ENCODE results near the gene EFCAB8.
"Not testable (repeated sequence)": the region's sequence is repeated elsewhere in the genome, so short reads cannot be mapped to it uniquely, and the experiment has no call there.

The EFCAB8 gene

DNA sequence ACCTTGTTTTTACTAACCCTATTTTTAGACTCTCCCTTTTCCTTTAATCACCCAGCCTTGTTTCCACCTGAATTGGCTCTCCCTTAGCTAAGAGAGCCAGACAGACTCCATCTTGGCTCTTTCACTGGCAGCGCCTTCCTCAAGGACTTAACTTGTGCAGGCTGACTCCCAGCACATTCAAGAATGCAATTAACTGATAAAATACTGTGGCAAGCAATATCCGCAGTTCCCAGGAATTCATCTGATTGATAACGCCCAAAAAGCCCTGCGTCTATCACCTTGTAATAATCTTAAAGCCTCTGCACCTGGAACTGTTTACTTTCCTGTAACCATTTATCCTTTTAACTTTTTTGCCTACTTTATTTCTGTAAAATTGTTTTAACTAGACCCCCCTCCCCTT, 116.4 kb downstream of the EFCAB8 start:
- not testable (repeated sequence) for H3K27me3 ChIP-seq (ENCODE audit: control insufficient read depth, insufficient read depth, low read length); H3K27ac ChIP-seq (ENCODE audit: low read depth, low read length); H3K36me3 ChIP-seq (ENCODE audit: control insufficient read depth, insufficient read depth, low read length); H3K4me3 ChIP-seq (ENCODE audit: low read length); H3K9ac ChIP-seq (ENCODE audit: low read length); H3K4me1 ChIP-seq (ENCODE audit: control insufficient read depth, insufficient read depth, low read length)

DNA sequence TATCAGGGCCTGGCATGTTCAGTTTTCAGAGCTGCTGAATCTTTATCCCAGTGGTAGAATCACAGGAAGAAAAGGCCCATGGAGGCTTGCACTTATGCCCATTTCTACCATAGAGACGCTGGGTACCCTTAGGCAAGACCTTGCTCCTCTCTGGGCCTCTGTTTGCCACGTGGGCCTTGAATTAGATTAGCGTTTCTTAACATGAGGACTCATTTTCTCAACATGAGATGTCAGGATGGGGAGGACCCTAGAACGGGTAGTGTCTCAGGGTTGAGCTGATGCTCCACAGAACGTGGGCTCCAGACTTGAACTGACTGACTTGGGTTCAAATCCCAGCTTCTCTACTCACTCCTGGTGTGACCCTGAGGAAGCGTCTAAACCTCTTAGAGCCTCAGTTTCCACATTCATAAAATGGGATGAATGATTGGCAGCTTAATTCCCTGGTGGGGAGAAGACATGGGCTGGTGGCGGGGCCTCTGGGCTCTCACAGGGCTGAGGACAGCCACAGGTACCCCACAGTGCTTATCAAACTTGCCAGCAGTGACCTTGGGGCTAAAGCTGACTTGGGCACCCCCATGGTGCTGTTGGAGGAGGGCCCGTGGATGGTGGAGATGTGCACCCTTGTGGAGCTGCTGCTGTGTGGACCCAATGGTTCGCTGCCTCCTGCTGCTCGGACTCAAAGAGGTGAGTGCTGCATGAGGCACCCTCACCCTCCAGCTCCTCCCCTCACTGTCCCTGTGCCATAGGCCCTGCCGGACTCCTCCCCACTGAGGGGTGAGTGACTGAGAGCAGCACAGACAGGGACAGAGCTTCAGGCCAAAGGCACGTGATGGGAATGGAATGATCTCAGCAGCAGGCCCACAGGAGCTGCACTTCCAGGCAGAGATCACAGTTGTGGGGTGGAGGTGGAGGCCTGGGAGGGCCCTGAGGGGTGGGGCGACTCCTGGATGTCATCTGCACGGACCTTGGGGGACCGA, 117.3 kb downstream of the EFCAB8 start:
- Histone ChIP-seq H3K27ac (ENCODE audit: low read depth, low read length) (no peak overlapping the region), H3K4me1 (ENCODE audit: control insufficient read depth, insufficient read depth, low read length) (no peaks in the 10 kb centered on the region), H3K36me3 (ENCODE audit: control insufficient read depth, insufficient read depth, low read length) (no peaks in the 10 kb centered on the region), H3K9ac (ENCODE audit: low read length) (no peak overlapping the region), H3K4me3 (ENCODE audit: low read length) (no peak overlapping the region), H3K27me3 (ENCODE audit: control insufficient read depth, insufficient read depth, low read length) (no peaks in the 10 kb centered on the region)

DNA sequence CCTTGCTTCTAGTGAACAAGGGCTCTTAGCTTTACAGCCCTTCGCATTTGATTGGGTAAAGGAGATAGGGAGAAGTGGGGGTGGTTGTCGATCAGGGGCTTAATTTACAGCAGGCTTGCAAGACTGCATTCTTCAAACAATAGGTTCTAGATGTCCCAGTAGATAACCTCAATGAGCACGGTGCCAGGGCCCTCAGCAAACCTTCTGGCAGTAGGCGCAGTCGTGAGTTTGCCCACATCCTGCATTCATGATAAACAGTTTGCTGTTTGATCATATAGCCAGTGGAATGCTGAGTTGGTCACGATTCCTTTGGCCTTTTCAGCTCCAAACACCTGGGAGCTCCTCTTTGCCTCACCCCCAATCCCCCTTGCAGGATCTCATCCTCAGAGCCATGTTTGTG, 118.0 kb downstream of the EFCAB8 start:
- Histone ChIP-seq H3K4me3 (ENCODE audit: low read length) (no peak overlapping the region), H3K4me1 (ENCODE audit: control insufficient read depth, insufficient read depth, low read length) (no peaks in the 10 kb centered on the region), H3K27me3 (ENCODE audit: control insufficient read depth, insufficient read depth, low read length) (no peaks in the 10 kb centered on the region), H3K9ac (ENCODE audit: low read length) (no peak overlapping the region), H3K36me3 (ENCODE audit: control insufficient read depth, insufficient read depth, low read length) (no peaks in the 10 kb centered on the region), H3K27ac (ENCODE audit: low read depth, low read length) (no peak overlapping the region)

DNA sequence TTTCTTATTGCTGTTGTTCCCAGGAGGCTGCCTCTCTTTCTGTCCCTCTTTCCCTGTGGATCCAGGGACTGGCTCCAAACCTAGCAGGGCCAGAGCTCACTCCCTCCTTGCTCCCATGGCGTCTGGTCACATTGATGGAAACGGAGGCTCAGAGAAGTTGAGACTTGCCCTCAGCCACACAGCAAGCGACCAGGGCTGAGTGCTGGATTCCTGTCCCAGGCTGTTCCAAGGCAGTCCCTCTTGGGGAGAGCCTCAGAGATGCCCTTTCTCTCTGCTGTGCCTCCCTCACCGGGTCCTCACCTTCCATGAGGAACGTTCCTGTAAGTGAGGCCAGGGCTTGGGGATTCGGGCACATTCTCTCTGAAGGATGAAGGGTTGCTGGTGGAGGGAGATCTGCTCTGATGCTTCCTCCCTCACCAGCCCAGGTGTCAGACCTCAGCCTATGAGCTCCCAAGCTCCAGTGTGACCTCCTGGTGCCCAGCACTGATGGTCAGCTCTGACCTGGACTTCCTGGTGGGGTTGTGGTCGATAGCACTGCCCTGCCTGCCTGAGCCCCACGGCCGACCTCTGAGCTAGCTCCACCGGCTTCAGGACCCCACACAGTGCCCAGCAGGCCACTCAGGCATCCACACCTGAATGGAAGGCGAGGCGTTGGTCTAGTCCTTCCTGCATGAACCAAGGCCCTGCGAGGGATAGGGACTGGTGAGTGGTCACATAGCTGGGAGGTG, 118.7 kb downstream of the EFCAB8 start:
- H3K9ac ChIP-seq (ENCODE audit: low read length), result no peak overlapping the region
- no peak overlapping the region for H3K4me3 ChIP-seq (ENCODE audit: low read length)
- H3K27ac ChIP-seq (ENCODE audit: low read depth, low read length), result no peak overlapping the region
- no peaks in the 10 kb centered on the region for H3K27me3 ChIP-seq (ENCODE audit: control insufficient read depth, insufficient read depth, low read length)
- no peaks in the 10 kb centered on the region for H3K4me1 ChIP-seq (ENCODE audit: control insufficient read depth, insufficient read depth, low read length)
- H3K36me3 ChIP-seq (ENCODE audit: control insufficient read depth, insufficient read depth, low read length), result no peaks in the 10 kb centered on the region

DNA sequence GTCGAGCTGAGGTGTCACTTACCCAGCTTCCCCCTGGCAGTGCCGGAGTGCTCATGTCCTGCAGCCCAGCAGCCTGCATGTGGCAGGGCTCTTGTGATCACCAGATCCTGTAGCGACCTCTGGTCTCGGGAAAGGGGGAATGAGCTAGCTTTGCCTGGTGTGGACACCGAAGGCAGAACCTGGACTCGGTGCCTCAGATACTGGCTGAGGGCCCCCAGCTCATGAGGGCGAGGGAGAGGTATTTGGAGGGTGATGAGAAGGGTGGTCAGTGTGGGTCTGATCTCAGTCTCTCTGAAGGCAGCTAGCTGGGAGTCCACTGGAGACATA, 119.2 kb downstream of the EFCAB8 start:
- no peaks in the 10 kb centered on the region for H3K27me3 ChIP-seq (ENCODE audit: control insufficient read depth, insufficient read depth, low read length)
- no peak overlapping the region for H3K4me3 ChIP-seq (ENCODE audit: low read length)
- H3K27ac ChIP-seq (ENCODE audit: low read depth, low read length), result no peak overlapping the region
- H3K4me1 ChIP-seq (ENCODE audit: control insufficient read depth, insufficient read depth, low read length), result no peaks in the 10 kb centered on the region
- no peak overlapping the region for H3K9ac ChIP-seq (ENCODE audit: low read length)
- H3K36me3 ChIP-seq (ENCODE audit: control insufficient read depth, insufficient read depth, low read length), result no peaks in the 10 kb centered on the region

DNA sequence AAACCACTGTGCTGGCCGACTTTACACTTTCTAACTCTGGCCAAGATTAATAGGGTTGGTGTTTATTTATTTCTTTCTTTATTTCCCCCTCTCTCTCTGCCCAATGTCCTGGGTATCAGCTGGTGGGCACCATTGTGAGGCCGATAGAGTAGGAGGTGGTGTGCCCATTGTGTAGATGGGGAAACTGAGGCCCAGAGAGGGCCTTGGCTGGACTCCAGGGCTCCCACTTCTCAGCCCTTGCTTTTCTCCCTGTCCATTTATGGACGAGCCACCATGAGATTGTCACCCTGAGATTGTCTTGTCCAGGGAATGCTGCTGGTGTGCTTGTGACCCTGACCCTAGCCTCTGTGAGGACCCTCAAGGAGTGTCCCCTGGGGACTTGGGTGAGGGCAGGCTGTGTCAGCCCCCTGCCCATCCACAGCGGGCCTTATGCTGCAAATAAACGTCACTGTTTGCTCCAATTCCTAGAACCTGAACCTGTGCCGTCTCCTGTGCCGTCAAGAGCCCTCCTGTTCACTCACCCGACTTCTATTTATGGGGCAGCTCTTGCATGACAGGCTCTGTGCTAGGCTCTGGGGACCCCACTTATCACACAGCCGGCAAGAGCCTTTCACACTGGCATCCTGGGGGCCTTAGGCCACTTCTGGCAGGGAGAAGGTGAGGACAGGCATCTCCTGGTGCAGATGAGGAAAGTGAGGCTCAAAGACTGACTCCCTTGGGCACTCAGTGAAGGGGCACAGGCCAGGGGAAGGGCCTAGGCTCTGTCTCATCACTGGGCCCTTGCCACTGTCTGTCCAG, 120.7 kb downstream of the EFCAB8 start:
- no peak overlapping the region for H3K27ac ChIP-seq (ENCODE audit: low read depth, low read length)
- H3K36me3 ChIP-seq (ENCODE audit: control insufficient read depth, insufficient read depth, low read length), result no peaks in the 10 kb centered on the region
- no peaks in the 10 kb centered on the region for H3K4me1 ChIP-seq (ENCODE audit: control insufficient read depth, insufficient read depth, low read length)
- H3K4me3 ChIP-seq (ENCODE audit: low read length), result no peak overlapping the region
- H3K27me3 ChIP-seq (ENCODE audit: control insufficient read depth, insufficient read depth, low read length), result no peaks in the 10 kb centered on the region
- no peak overlapping the region for H3K9ac ChIP-seq (ENCODE audit: low read length)

DNA sequence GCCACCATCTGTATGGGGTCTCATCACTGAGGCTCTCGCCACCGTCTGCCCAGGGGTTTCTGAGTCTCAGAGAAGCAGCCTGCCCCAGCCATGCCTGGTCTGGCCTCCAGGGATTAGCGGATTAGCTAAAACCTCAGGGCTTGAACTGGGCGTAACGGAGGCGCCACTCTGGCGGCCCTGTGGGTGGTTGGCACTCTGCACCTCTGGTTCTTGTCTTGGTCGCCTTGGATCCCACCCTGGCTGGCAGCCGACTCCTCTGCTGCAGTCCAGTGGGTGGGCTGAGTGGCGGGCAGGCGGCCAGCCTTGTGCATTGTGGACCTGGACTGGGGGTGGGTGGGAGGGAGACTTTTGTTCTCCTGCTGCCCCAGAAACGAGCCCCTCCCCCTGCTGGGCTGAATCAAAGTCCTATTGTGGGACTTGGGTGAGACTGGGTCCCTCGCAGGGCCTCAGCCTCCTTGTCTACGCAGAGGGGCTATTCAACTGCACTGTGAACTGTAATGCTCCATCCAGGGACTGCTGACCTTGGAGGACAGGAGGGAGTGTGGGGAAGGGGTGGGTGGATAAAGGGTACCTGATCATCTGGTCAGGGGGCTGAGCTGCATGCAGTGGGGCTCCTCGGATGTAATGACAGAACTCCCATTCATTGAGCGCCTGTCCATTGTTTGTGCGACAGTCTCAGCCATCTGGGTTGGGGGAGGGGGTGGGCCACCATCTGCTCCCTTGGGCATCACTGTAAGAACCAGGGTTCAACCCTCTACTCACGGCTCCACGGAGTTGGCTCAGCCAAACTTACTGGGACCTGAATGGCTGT, 121.6 kb downstream of the EFCAB8 start:
- Histone ChIP-seq H3K27me3 (ENCODE audit: control insufficient read depth, insufficient read depth, low read length) (no peaks in the 10 kb centered on the region), H3K36me3 (ENCODE audit: control insufficient read depth, insufficient read depth, low read length) (no peaks in the 10 kb centered on the region), H3K4me3 (ENCODE audit: low read length) (no peak overlapping the region), H3K4me1 (ENCODE audit: control insufficient read depth, insufficient read depth, low read length) (no peaks in the 10 kb centered on the region), H3K9ac (ENCODE audit: low read length) (no peak overlapping the region), H3K27ac (ENCODE audit: low read depth, low read length) (no peak overlapping the region)

DNA sequence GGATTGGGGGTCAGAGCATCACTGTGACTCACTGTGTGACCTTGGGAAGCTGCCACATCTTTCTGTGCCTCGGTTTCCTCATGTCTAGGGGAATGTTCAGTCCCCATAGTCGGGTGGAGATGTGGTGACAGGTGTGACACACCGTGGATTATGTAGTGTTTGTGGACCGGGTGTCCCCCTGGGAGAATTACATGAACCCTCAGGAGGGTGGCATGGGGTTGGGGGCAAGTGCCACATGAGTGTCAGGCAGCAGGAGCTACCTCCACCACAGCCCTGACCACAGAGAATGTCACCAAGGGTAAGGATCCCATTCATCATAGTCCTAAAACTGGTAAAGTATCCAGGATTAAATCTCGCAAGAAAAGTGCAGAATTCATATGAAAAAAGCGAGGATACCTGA, 122.3 kb downstream of the EFCAB8 start:
- Histone ChIP-seq H3K4me3 (ENCODE audit: low read length) (no peak overlapping the region), H3K27ac (ENCODE audit: low read depth, low read length) (no peak overlapping the region)

DNA sequence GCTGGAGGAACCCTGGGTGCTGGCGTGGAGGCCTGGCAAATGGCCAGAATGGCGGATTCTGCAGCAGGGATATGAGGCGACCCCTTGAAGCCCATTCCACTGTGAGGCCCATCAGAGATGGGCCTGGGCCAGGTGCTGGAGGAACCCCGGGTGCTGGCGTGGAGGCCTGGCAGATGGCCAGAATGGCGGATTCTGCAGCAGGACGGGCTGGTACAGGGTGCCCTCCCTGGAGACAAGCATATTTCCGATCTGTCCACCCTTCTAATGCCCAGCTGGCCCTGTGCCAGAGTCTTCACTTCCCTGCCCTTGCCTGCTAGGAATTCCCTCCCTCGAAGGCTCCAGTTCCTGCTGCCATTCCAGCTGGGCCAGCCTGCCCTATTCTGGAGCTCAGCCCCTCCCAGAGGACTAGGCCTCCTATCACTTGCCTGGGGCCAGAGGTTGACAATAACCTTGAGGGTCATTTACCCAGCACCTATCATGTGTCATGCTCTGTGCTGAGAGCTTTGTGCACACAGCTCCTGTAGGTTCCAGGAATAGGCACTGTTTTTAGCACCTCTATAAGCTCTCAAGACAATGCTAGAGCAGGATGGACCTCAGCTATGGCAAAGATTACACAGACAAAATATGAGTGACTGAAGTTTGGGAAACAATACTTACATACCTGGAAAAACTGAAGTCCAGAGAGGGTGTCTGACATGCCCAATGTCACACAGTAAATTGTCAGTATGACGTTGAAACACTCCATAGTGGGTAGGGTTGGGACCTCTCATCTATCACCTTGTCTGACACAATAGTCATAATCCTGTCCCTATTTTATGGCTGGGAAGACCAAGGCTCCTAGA, 124.1 kb downstream of the EFCAB8 start:
- H3K9ac ChIP-seq (ENCODE audit: low read length), result no peak overlapping the region
- no peaks in the 10 kb centered on the region for H3K27me3 ChIP-seq (ENCODE audit: control insufficient read depth, insufficient read depth, low read length)
- H3K27ac ChIP-seq (ENCODE audit: low read depth, low read length), result no peak overlapping the region

More for the DNA sequence above, 122.3 kb downstream of the EFCAB8 start:
- Histone ChIP-seq H3K9ac (ENCODE audit: low read length) (no peak overlapping the region), H3K27me3 (ENCODE audit: control insufficient read depth, insufficient read depth, low read length) (no peaks in the 10 kb centered on the region), H3K36me3 (ENCODE audit: control insufficient read depth, insufficient read depth, low read length) (no peaks in the 10 kb centered on the region), H3K4me1 (ENCODE audit: control insufficient read depth, insufficient read depth, low read length) (no peaks in the 10 kb centered on the region)

DNA sequence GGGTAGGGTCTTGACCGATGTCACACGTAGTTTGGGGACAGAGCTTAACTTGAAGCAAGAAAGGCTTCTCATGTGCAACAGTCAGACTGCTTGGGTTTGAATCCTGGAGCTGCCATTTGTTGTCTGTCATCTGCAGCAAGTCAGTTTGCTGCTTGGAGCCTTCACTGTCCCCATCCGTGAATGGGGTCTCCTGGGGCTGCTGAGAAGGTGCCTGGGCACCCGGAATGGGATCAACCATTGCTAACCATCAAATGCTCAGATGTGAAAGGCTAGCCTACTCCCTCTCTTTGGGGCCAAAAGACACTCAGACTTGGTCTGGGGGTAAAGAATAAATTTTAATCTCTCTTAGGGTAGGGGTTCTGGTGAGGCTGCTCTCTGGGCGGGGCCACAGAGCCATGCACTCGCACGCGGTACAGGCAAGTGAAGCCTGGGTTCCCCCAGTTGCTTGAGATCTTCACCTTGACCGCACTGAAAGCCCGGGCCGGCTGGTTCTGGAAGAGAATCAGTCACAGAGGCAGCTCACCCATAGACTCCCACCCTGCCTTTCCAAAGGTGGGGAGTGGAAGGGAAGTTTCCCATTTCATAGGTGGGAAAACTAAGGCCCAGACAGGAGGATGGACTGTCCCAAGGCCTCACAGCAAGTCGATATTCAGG, 124.9 kb downstream of the EFCAB8 start:
- H3K4me3 ChIP-seq (ENCODE audit: low read length), result no peak overlapping the region
- no peaks in the 10 kb centered on the region for H3K4me1 ChIP-seq (ENCODE audit: control insufficient read depth, insufficient read depth, low read length)
- H3K27ac ChIP-seq (ENCODE audit: low read depth, low read length), result no peak overlapping the region
- H3K27me3 ChIP-seq (ENCODE audit: control insufficient read depth, insufficient read depth, low read length), result no peaks in the 10 kb centered on the region
- H3K36me3 ChIP-seq (ENCODE audit: control insufficient read depth, insufficient read depth, low read length), result no peaks in the 10 kb centered on the region
- no peak overlapping the region for H3K9ac ChIP-seq (ENCODE audit: low read length)

More for the DNA sequence above, 124.1 kb downstream of the EFCAB8 start:
- H3K4me1 ChIP-seq (ENCODE audit: control insufficient read depth, insufficient read depth, low read length), result no peaks in the 10 kb centered on the region
- no peaks in the 10 kb centered on the region for H3K36me3 ChIP-seq (ENCODE audit: control insufficient read depth, insufficient read depth, low read length)
- no peak overlapping the region for H3K4me3 ChIP-seq (ENCODE audit: low read length)

DNA sequence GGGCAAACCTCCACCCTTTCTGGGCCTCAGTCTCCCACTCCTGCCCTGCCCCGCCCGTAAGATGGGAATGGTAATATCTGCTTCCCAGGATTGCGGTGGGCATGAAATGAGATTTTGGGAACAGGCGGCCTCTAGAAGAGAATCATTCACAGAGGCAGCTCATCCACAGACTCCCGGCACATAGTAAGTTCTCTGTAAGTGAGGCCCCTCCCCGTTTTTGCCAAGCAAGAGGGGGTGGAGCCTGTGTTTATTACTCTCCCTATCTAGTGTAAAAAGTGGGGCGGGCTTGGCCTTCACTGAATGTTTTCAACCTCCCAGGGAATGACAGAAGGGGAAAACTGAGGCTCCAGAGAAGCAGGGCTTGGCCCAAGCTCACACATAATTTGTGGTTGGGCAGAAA, 125.5 kb downstream of the EFCAB8 start:
- no peak overlapping the region for H3K9ac ChIP-seq (ENCODE audit: low read length)
- H3K27ac ChIP-seq (ENCODE audit: low read depth, low read length), result no peak overlapping the region
- H3K36me3 ChIP-seq (ENCODE audit: control insufficient read depth, insufficient read depth, low read length), result no peaks in the 10 kb centered on the region
- H3K27me3 ChIP-seq (ENCODE audit: control insufficient read depth, insufficient read depth, low read length), result no peaks in the 10 kb centered on the region
- no peaks in the 10 kb centered on the region for H3K4me1 ChIP-seq (ENCODE audit: control insufficient read depth, insufficient read depth, low read length)
- H3K4me3 ChIP-seq (ENCODE audit: low read length), result no peak overlapping the region

Data from rectal smooth muscle tissue (tissue), 1 donor.